CD14-positive monocyte (primary cell): Measurements from ENCODE around the gene CYTL1. TPM values are rescaled to one million over a fixed set of nuclear protein-coding genes. Genes with fewer than 3 reads are reported as not detected.

Experiments
- DNase-seq, 3 donors: peaks; one replicate each; pipeline ENCODE4 v3.0.0-alpha.2; 2011 to 2022
- H2AFZ ChIP-seq: 2 replicates; pipeline ENCODE4 v1.6.0; 2012; ENCODE audit warnings: mild to moderate bottlenecking, low read depth, low read length, inconsistent platforms; ENCODE audit not compliant: insufficient read depth, poor library complexity, severe bottlenecking
- H3K27ac ChIP-seq, 2 donors: 1 replicate in 1 of 2; 2 replicates in 1 of 2; pipeline ENCODE4 v1.5.1; 2012 to 2013; ENCODE audit warnings: low read length in 2 of 2, control low read depth in 1 of 2, inconsistent platforms in 1 of 2, low read depth in 1 of 2, mild to moderate bottlenecking in 1 of 2
- H3K27me3 ChIP-seq, 2 donors: one replicate each; pipeline versions ENCODE4 v1.6.0 to v1.6.1; 2011 to 2013; ENCODE audit warnings: low read length in 2 of 2; ENCODE audit not compliant: control insufficient read depth in 2 of 2, insufficient read depth in 2 of 2
- H3K36me3 ChIP-seq, 2 donors: replicated peaks in 1 of 2; 1 replicate in 1 of 2; 2 replicates in 1 of 2; pipeline versions ENCODE4 v1.5.1 to v1.6.1; 2012 to 2013; ENCODE audit warnings: low read length in 2 of 2, control low read depth in 1 of 2, inconsistent platforms in 1 of 2, mild to moderate bottlenecking in 1 of 2; ENCODE audit not compliant: insufficient read depth in 2 of 2, control insufficient read depth in 1 of 2
- H3K4me1 ChIP-seq, 2 donors: 1 replicate in 1 of 2; 2 replicates in 1 of 2; pipeline versions ENCODE4 v1.5.1 to v1.6.1; 2012 to 2013; ENCODE audit warnings: low read length in 2 of 2, control low read depth in 1 of 2, inconsistent platforms in 1 of 2, mild to moderate bottlenecking in 1 of 2, moderate library complexity in 1 of 2; ENCODE audit not compliant: insufficient read depth in 2 of 2, control insufficient read depth in 1 of 2
- H3K4me2 ChIP-seq: replicated peaks from 2 replicates; pipeline ENCODE3; 2012; ENCODE audit warnings: low read length, moderate library complexity, mild to moderate bottlenecking; ENCODE audit not compliant: poor library complexity, severe bottlenecking; ENCODE audit errors: extremely low read depth
- H3K4me3 ChIP-seq, 3 experiments: fragments of 200-600 bp in 1 of 3; sonication (generic) in 1 of 3; replicated peaks in 1 of 3; 1 replicate in 2 of 3; 2 replicates in 1 of 3; pipeline ENCODE4 v1.5.1; 2011 to 2013; ENCODE audit warnings: low read length in 3 of 3, mild to moderate bottlenecking in 3 of 3, control low read depth in 2 of 3, low read depth in 2 of 3, inconsistent platforms in 1 of 3, moderate library complexity in 1 of 3
- H3K79me2 ChIP-seq: 2 replicates; pipeline ENCODE4 v1.6.0; 2012; ENCODE audit warnings: mild to moderate bottlenecking, control low read depth, inconsistent platforms, low read length, moderate library complexity; ENCODE audit not compliant: insufficient read depth
- H3K9ac ChIP-seq: 2 replicates; pipeline ENCODE4 v1.6.0; 2017; ENCODE audit warnings: low read length, mild to moderate bottlenecking; ENCODE audit not compliant: insufficient read depth, poor library complexity, severe bottlenecking
- H3K9me3 ChIP-seq, 2 donors: replicated peaks in 1 of 2; 1 replicate in 1 of 2; 2 replicates in 1 of 2; pipeline versions ENCODE4 v1.5.1 to v1.6.1; 2012 to 2013; ENCODE audit warnings: low read length in 2 of 2, control low read depth in 1 of 2; ENCODE audit not compliant: control insufficient read depth in 1 of 2, insufficient read depth in 1 of 2
- H4K20me1 ChIP-seq: 2 replicates; pipeline ENCODE4 v1.6.0; 2012; ENCODE audit warnings: mild to moderate bottlenecking, low read length, control low read depth, moderate library complexity; ENCODE audit not compliant: insufficient read depth
- H3K27ac Mint-ChIP-seq, 7 donors: one replicate each; pipeline ENCODE4 v1.8.0; 2020; ENCODE audit warnings: mild to moderate bottlenecking in 7 of 7, mixed read lengths in 7 of 7, moderate library complexity in 6 of 7, inconsistent platforms in 2 of 7
- H3K27me3 Mint-ChIP-seq, 3 donors: one replicate each; pipeline ENCODE4 v1.8.0; 2021 to 2022; ENCODE audit warnings: low read depth in 3 of 3, mild to moderate bottlenecking in 3 of 3, mixed read lengths in 3 of 3, moderate library complexity in 3 of 3, inconsistent platforms in 1 of 3
- H3K36me3 Mint-ChIP-seq, 2 donors: one replicate each; pipeline ENCODE4 v1.8.0; 2020; ENCODE audit warnings: mixed read lengths in 2 of 2, inconsistent platforms in 1 of 2, mild to moderate bottlenecking in 1 of 2
- H3K4me1 Mint-ChIP-seq: one replicate; pipeline ENCODE4 v1.8.0; 2020; ENCODE audit warnings: mild to moderate bottlenecking, mixed read lengths
- H3K4me3 Mint-ChIP-seq, 2 donors: one replicate each; pipeline ENCODE4 v1.8.0; 2020; ENCODE audit warnings: mild to moderate bottlenecking in 2 of 2, mixed read lengths in 2 of 2, moderate library complexity in 1 of 2
- H3K9me3 Mint-ChIP-seq, 7 donors: one replicate each; pipeline ENCODE4 v1.8.0; 2020 to 2022; ENCODE audit warnings: mixed read lengths in 7 of 7, mild to moderate bottlenecking in 6 of 7, moderate library complexity in 6 of 7, inconsistent platforms in 2 of 7
- CTCF ChIP-seq: fragments of 200-600 bp; IDR thresholded peaks from one replicate; pipeline ENCODE4 v1.8.0; 2022; ENCODE audit warnings: antibody characterized with exemption, mild to moderate bottlenecking
- WGBS: methylation state at CpG from one replicate; pipeline ENCODE4 v1.1.5; 2013; ENCODE audit warnings: missing lambda C conversion rate; ENCODE audit not compliant: insufficient coverage; 5-methylcytosine and 5-hydroxymethylcytosine counted together
- intact Hi-C, 2 donors: fragments of 100-400 bp; cut with micrococcal nuclease; formaldehyde crosslinking; loops; one replicate each; pipeline versions ENCODE4 v1.15.0 to v1.15.1; 2023
- polyA plus RNA-seq, 3 donors: library from polyadenylated mRNA; depleted of rRNA in 1 of 3; unstranded in 2 of 3; stranded (reverse) in 1 of 3; fragments of 300-500 nt in 2 of 3; fragments of >200 nt in 1 of 3; fragmentation: Illumina TruSeq in 2 of 3; gene quantifications; 1 replicate in 2 of 3; 2 replicates in 1 of 3; pipeline ENCODE4 v1.2.3, GENCODE V29; 2012 to 2021

Gene CYTL1
- polyA plus RNA-seq, 3 donors = 0.32 to 0.56 TPM; not detected in 1

- no peaks in the 10 kb centered on the region for H3K36me3 ChIP-seq
- no peak overlapping the region for H2AFZ ChIP-seq
- Mint-ChIP-seq H3K4me3 (no peak overlapping the region), H3K27ac (no peak overlapping the region), H3K9me3 (peaks cover 0 to 3% (median 0%) of the 10 kb centered on the region in 7 donors), H3K4me1 (peaks cover 12% of the 10 kb centered on the region), H3K36me3 (peaks cover 0 to 2% of the 10 kb centered on the region in 2 donors), H3K27me3 (no peaks in the 10 kb centered on the region)
- WGBS = no CpG with 5 or more reads among the region's 3 CpGs
- no peaks in the 10 kb centered on the region for H4K20me1 ChIP-seq
- H3K79me2 ChIP-seq = no peaks in the 10 kb centered on the region
- H3K27ac ChIP-seq = no peak overlapping the region
- H3K9me3 ChIP-seq = no peaks in the 10 kb centered on the region
- DNase-seq = no peak
- H3K4me1 ChIP-seq = peaks cover 5 to 6% of the 10 kb centered on the region in 2 donors
- H3K27me3 ChIP-seq = no peaks in the 10 kb centered on the region
- intact Hi-C loops = no loop called here
- no peak overlapping the region for H3K4me2 ChIP-seq
- no peak overlapping the region for H3K9ac ChIP-seq
- no peak overlapping the region for H3K4me3 ChIP-seq
- TF ChIP-seq CTCF = no peak
Measured at GRCh38 chr4:5026371-5026770, 7.1 kb upstream of the CYTL1 start.

GRCh38 chr4:5024673-5025072, 5.4 kb upstream of the CYTL1 start:
- WGBS = 67% methylated on average over 2 of the region's 6 CpGs
- H3K4me3 Mint-ChIP-seq = no peak overlapping the region

More at GRCh38 chr4:5024673-5025072, 5.4 kb upstream of the CYTL1 start:
- Mint-ChIP-seq H3K36me3 (no peaks in the 10 kb centered on the region), H3K4me1 (peaks cover 3% of the 10 kb centered on the region), H3K9me3 (peaks cover 0 to 3% (median 0%) of the 10 kb centered on the region in 7 donors), H3K27me3 (peaks cover 0 to 4% (median 0%) of the 10 kb centered on the region in 3 donors), H3K27ac (no peak overlapping the region)
- TF ChIP-seq CTCF = no peak
- Histone ChIP-seq H3K79me2 (no peaks in the 10 kb centered on the region), H3K4me3 (no peak overlapping the region), H3K36me3 (no peaks in the 10 kb centered on the region), H3K4me1 (no peaks in the 10 kb centered on the region), H3K27me3 (no peaks in the 10 kb centered on the region), H3K9me3 (no peaks in the 10 kb centered on the region), H3K9ac (no peak overlapping the region), H4K20me1 (no peaks in the 10 kb centered on the region), H3K4me2 (no peak overlapping the region), H3K27ac (no peak overlapping the region), H2AFZ (no peak overlapping the region)
- DNase-seq = no peak
- intact Hi-C loops = no loop called here
